ENCODE data around the gene ANKRD39. TPM values are rescaled to one million over a fixed set of nuclear protein-coding genes. Genes with fewer than 3 reads are reported as not detected.

The ANKRD39 gene
- total and polyA plus RNA-seq, 2 of the 8 experiments (the other 6 are each of a cell fraction or from before 2014, with no cell fraction given) = 18.5 to 21.3 TPM

DNA sequence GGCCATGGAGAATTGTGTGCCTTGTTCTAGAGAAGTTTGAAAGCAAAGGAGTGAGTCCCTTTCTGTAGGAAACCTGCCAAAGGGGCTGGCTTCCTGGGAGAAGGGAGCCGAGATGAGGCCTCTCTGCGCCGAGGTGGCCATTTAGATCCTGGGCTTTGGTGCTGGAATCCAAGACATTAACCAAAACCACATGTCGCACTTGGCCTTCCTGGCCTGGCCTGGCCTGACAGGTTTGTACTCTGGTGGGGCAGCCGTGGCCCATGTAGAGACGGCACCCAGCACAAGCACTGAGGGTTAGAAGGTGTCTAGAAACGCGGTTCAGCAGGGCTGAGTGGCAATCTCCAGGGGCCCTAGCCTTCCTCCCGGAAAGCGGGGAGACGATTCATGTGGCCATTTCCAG, 34.6 kb downstream of the ANKRD39 start:
- peaks cover 6 to 44% (median 18%) of the 10 kb centered on the region in 4 experiments; a peak in 7 of 8 replicates for H3K36me3 ChIP-seq (ENCODE audit: control insufficient read depth in 2 of 4, insufficient read depth in 4 of 4, low read length in 3 of 4)
- POLR2A ChIA-PET (ENCODE audit: partially characterized antibody) = interaction anchor here (0.5 to 1.5 kb wide), 5 partner anchors 10 to 64 kb away, joined by 3 to 4 read pairs (median 3); partner anchors contain the start of gene ANKRD39
- H3K4me2 ChIP-seq (ENCODE audit: insufficient read depth in 1 of 2, low read depth in 2 of 2, low read length in 2 of 2) = no peak overlapping the region
- H3K56ac ChIP-seq (replicated peaks; ENCODE audit: insufficient read length, low read depth, low read length) = no peak overlapping the region
- H3K18ac ChIP-seq (ENCODE audit: extremely low read depth, low read length) = no peak overlapping the region
- no peak overlapping the region for H2BK120ac ChIP-seq (replicated peaks; ENCODE audit: low read depth, low read length)
- no peak overlapping the region for H3K4ac ChIP-seq (replicated peaks; ENCODE audit: insufficient read length, low read depth, low read length)
- H2BK5ac ChIP-seq (ENCODE audit: low read depth, low read length) = no peak overlapping the region; the same call in 1 of the 2 replicates
- H4K8ac ChIP-seq (ENCODE audit: extremely low read depth, insufficient read depth, low read length) = no peak overlapping the region; the same call in 1 of the 2 replicates
- CTCF ChIA-PET (ENCODE audit: partially characterized antibody) = interaction anchor here (0.6 to 1.7 kb wide), 6 partner anchors 8 to 128 kb away, joined by 3 to 6 read pairs (median 4); partner anchors contain the start of gene ANKRD39
- no peak overlapping the region for H3K27ac ChIP-seq (ENCODE audit: low read depth, low read length)
- DNase-seq (ENCODE audit: low read depth in 1 of 2, low spot score in 2 of 2) (no peak), FAIRE-seq (no peak)
- no peak overlapping the region for H3K23ac ChIP-seq (ENCODE audit: insufficient read length)
- H4K91ac ChIP-seq (replicated peaks; ENCODE audit: insufficient read length, low read length) = no peak overlapping the region
- peaks cover 28% of the 10 kb centered on the region for H3K79me1 ChIP-seq (ENCODE audit: low read depth, low read length)
- no peak overlapping the region for H3K9ac ChIP-seq (replicated peaks in 1 of 4; ENCODE audit: extremely low read depth in 1 of 4, low read depth in 3 of 4, low read length in 3 of 4)
- no peak overlapping the region for H2BK12ac ChIP-seq (ENCODE audit: low read depth, low read length)
- peaks cover 0 to 16% (median 10%) of the 10 kb centered on the region in 4 experiments; a peak in 5 of 7 replicates for H3K4me1 ChIP-seq (replicated peaks in 1 of 4; ENCODE audit: control insufficient read depth in 3 of 4, insufficient read depth in 4 of 4, low read length in 3 of 4)
- peaks cover 12 to 39% of the 10 kb centered on the region in 2 experiments for H4K20me1 ChIP-seq (replicated peaks in 1 of 2; ENCODE audit: control insufficient read depth in 1 of 2, insufficient read depth in 2 of 2, low read length in 2 of 2)
- no peak overlapping the region for H2BK15ac ChIP-seq (ENCODE audit: low read length)
- no peaks in the 10 kb centered on the region for H3K27me3 ChIP-seq (replicated peaks in 1 of 4; ENCODE audit: control insufficient read depth in 3 of 4, extremely low read depth in 1 of 4, insufficient read depth in 3 of 4, low read length in 3 of 4)
- H2AFZ ChIP-seq (ENCODE audit: low read length) = no peak overlapping the region
- no peak overlapping the region for H4K5ac ChIP-seq (ENCODE audit: insufficient read length, low read depth, low read length)
- WGBS, 2 experiments (ENCODE audit: extremely low coverage in 1 of 2, insufficient coverage in 1 of 2, insufficient read length in 1 of 2, insufficient replicate concordance in 2 of 2, low coverage in 1 of 2, low lambda C conversion rate in 2 of 2, missing lambda C conversion rate in 1 of 2) = 89% methylated on average over 11 of the region's 11 CpGs; no CpG with 5 or more reads in 1 of the 2 experiments
- no peaks in the 10 kb centered on the region for H3K23me2 ChIP-seq (ENCODE audit: low read depth, low read length)
- no peak overlapping the region for H2BK20ac ChIP-seq (ENCODE audit: low read length)
- no peaks in the 10 kb centered on the region for H3K9me3 ChIP-seq (ENCODE audit: insufficient read depth in 2 of 2, low read depth in 1 of 2, low read length in 1 of 2)
- no peak overlapping the region for H3K4me3 ChIP-seq (ENCODE audit: extremely low read depth in 1 of 4, insufficient read depth in 2 of 4, low read depth in 3 of 4, low read length in 4 of 4)
- H3K14ac ChIP-seq (ENCODE audit: insufficient read length) = no peak overlapping the region
- peaks cover 0 to 63% of the 10 kb centered on the region in 2 experiments; a peak in 2 of 4 replicates for H3K79me2 ChIP-seq (ENCODE audit: control insufficient read depth in 1 of 2, insufficient read depth in 2 of 2, low read length in 2 of 2)
- H2AK5ac ChIP-seq (ENCODE audit: low read depth, low read length) = no peak overlapping the region
- TF ChIP-seq TAF1 (IDR thresholded peaks at IDR 0.05; ENCODE audit: low read depth, low read length) = no peak
- no peak for TF ChIP-seq POU5F1 (IDR thresholded peaks at IDR 0.05; ENCODE audit: low read depth, low read length)
- TF ChIP-seq ASH2L (IDR thresholded peaks at IDR 0.05; ENCODE audit: low read length) = no peak
- no peak for TF ChIP-seq CTBP2 (IDR thresholded peaks at IDR 0.05; ENCODE audit: borderline replicate concordance, insufficient read depth, insufficient read length, low read length)
- no peak for TF ChIP-seq BACH1 (IDR thresholded peaks at IDR 0.05; ENCODE audit: low read length)
- TF ChIP-seq, protein P1, sequence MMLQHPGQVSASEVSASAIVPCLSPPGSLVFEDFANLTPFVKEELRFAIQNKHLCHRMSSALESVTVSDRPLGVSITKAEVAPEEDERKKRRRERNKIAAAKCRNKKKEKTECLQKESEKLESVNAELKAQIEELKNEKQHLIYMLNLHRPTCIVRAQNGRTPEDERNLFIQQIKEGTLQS (IDR thresholded peaks at IDR 0.05; ENCODE audit: insufficient read depth, low read depth, low read length) = no peak
- TF ChIP-seq CHD2 (IDR thresholded peaks at IDR 0.05; ENCODE audit: low read length) = no peak
- TF ChIP-seq SIN3A (conservative IDR thresholded peaks at IDR 0.05 in 1 of 2, IDR thresholded peaks at IDR 0.05 in 1 of 2; ENCODE audit: low read depth in 1 of 2, low read length in 2 of 2) = no peak
- no peak for TF ChIP-seq SAP30 (IDR thresholded peaks at IDR 0.05; ENCODE audit: insufficient read depth, insufficient replicate concordance, low read length)
- TF ChIP-seq, protein P2, sequence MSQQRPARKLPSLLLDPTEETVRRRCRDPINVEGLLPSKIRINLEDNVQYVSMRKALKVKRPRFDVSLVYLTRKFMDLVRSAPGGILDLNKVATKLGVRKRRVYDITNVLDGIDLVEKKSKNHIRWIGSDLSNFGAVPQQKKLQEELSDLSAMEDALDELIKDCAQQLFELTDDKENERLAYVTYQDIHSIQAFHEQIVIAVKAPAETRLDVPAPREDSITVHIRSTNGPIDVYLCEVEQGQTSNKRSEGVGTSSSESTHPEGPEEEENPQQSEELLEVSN (IDR thresholded peaks at IDR 0.05) = no peak
- TF ChIP-seq KDM5A (IDR thresholded peaks at IDR 0.05; ENCODE audit: low read length) = no peak

Measured in H1 (cell line).